ENCODE data around the gene DMBT1.

Gene DMBT1

GRCh38 chr10:122561212-122561611, 658 bp downstream of the DMBT1 start:
- DNase-seq (ENCODE audit: low read depth): peak; percentile 70
- TF ChIP-seq, protein P1, sequence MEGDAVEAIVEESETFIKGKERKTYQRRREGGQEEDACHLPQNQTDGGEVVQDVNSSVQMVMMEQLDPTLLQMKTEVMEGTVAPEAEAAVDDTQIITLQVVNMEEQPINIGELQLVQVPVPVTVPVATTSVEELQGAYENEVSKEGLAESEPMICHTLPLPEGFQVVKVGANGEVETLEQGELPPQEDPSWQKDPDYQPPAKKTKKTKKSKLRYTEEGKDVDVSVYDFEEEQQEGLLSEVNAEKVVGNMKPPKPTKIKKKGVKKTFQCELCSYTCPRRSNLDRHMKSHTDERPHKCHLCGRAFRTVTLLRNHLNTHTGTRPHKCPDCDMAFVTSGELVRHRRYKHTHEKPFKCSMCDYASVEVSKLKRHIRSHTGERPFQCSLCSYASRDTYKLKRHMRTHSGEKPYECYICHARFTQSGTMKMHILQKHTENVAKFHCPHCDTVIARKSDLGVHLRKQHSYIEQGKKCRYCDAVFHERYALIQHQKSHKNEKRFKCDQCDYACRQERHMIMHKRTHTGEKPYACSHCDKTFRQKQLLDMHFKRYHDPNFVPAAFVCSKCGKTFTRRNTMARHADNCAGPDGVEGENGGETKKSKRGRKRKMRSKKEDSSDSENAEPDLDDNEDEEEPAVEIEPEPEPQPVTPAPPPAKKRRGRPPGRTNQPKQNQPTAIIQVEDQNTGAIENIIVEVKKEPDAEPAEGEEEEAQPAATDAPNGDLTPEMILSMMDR (IDR thresholded peaks at IDR 0.05; ENCODE audit: insufficient read depth, low read depth, low read length, missing control alignments): no peak
- H3K4me3 ChIP-seq (ENCODE audit: low read length): no peak overlapping the region

- no peak for DNase-seq (ENCODE audit: low read depth)
- no peak overlapping the region for H3K4me3 ChIP-seq (ENCODE audit: low read length)
- TF ChIP-seq, protein P1 (IDR thresholded peaks at IDR 0.05; ENCODE audit: insufficient read depth, low read depth, low read length, missing control alignments): no peak
Observed at GRCh38 chr10:122561792-122562191, 1.2 kb downstream of the DMBT1 start.

DNA sequence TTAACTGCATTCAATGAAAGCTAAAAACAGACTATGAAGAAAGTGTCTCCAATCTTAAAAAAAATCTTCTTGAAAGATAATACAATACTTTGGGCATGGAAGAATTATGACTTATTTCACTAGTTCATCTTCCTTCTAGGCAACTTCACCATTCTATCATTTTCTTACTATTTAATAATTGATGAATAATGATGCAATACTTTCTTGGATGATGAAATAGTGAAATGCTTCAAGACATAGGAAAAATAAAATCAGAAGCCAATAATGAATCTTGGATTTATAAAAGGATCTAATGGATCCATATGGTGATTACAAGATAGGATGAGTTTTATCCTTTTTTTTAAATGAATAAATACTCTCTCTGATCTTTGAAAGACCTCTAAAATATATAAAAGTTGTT, 4.4 kb downstream of the DMBT1 start:
- TF ChIP-seq, protein P1 (IDR thresholded peaks at IDR 0.05; ENCODE audit: insufficient read depth, low read depth, low read length, missing control alignments): no peak
- DNase-seq (ENCODE audit: low read depth): no peak
- no peak overlapping the region for H3K4me3 ChIP-seq (ENCODE audit: low read length)

- peak overlapping the region; percentile 27 for H3K4me3 ChIP-seq (ENCODE audit: low read length)
- TF ChIP-seq, protein P1 (IDR thresholded peaks at IDR 0.05; ENCODE audit: insufficient read depth, low read depth, low read length, missing control alignments): peak; percentile 87
- DNase-seq (ENCODE audit: low read depth): peak; percentile 87
Observed at GRCh38 chr10:122565766-122566206, 5.2 kb downstream of the DMBT1 start.

GRCh38 chr10:122566632-122567031, 6.1 kb downstream of the DMBT1 start:
- DNase-seq (ENCODE audit: low read depth): no peak
- TF ChIP-seq, protein P1 (IDR thresholded peaks at IDR 0.05; ENCODE audit: insufficient read depth, low read depth, low read length, missing control alignments): no peak
- no peak overlapping the region for H3K4me3 ChIP-seq (ENCODE audit: low read length)

DNA sequence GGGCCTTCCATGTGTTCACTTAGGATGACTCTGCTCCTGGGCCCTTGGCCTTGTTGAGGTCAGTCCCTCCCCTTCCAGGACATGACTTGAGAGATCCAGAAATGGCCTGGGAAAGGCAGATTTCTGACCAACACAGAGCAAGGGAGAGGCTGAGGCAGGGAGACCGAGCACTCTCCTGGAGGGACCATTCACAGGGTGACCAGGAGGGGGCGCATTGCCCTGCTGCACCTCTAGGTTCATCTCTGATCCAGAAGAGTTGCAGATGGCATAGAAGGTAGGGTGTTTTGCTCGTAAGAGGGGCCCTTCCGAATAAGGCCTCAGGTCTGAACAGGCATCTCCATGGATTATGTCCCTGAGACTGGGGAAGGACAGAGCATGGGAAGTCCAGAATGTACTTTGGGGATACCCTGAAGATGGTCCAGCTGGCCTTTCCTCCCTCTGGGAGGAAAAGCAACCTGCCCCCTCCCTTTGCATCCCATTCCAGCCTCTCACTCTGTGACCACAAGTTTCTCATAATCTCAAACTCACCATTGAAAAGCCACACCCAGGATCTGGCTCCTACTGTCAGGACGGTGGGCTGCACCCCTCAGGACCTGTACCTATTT, 6.6 kb downstream of the DMBT1 start:
- DNase-seq (ENCODE audit: low read depth): peak; percentile 32
- H3K4me3 ChIP-seq (ENCODE audit: low read length): no peak overlapping the region
- TF ChIP-seq, protein P1 (IDR thresholded peaks at IDR 0.05; ENCODE audit: insufficient read depth, low read depth, low read length, missing control alignments): peak; percentile 64

- no peak overlapping the region for H3K4me3 ChIP-seq (ENCODE audit: low read length)
- TF ChIP-seq, protein P1 (IDR thresholded peaks at IDR 0.05; ENCODE audit: insufficient read depth, low read depth, low read length, missing control alignments): no peak
- no peak for DNase-seq (ENCODE audit: low read depth)
Observed at GRCh38 chr10:122568551-122568950, 8.0 kb downstream of the DMBT1 start.

Data from epithelial cell of esophagus (primary cell).